Peyer's patch (tissue), 4 donors: ENCODE measurements around the gene CHRNG.

Experiments used
- POLR2A ChIP-seq, 2 donors: fragments of 450-650 bp; IDR thresholded peaks; one replicate each; pipeline ENCODE4 v1.5.1; 2017; ENCODE audit warnings: antibody characterized with exemption in 2 of 2, mild to moderate bottlenecking in 2 of 2, moderate library complexity in 2 of 2
- TF ChIP-seq, protein P1 (sequence below), 6 experiments: fragments of 450-650 bp in 4 of 6; fragments of 200-600 bp in 2 of 6; sonication (generic) in 1 of 6; IDR thresholded peaks; one replicate each; pipeline ENCODE4 v1.5.1; 2017 to 2019; ENCODE audit warnings: antibody characterized with exemption in 6 of 6, mild to moderate bottlenecking in 3 of 6, moderate library complexity in 1 of 6

DNA sequence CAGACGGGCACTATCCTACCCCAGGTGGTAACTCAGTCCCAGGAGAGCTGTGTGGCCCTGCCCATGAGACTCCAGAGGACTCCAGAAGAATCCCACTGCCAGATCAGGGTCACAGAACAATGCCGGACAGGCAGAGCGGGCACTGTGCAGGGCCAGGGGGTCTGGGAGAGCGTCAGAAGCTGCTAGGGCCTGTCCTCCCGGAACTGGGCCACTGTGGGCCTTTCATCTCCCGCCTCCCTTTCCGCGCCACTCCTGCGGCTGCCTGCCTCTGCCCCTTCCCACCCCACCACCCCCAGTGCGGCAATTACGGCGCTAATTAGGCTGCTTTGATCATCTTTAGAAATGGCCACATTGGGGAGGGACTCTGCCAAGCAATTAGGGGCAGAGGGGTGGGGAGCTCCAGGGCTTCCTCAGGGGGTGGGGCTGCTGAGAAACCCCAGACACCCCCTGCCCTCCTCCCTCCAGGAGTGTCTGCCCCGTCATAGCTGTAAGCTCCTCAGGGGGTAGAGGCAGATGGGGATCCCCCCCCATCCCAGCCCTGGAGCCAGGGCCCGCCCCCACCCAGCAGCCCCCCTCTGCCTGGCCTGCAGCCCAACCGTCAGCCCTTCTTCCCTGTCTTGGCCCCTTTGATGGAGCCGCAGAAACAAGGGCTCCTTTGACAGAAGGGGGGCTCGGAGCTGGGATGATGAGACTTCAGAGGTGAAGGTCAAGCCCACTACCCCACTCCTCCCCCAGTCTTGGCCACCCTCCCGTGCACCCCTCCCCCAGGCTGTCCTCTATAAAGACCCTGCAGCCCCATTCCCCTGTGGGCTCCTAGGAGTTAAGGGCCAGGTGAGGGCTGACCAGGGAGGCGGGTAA is 19.7 kb upstream of the CHRNG start, which contains the start of gene PRSS56:
- TF ChIP-seq, protein P1, sequence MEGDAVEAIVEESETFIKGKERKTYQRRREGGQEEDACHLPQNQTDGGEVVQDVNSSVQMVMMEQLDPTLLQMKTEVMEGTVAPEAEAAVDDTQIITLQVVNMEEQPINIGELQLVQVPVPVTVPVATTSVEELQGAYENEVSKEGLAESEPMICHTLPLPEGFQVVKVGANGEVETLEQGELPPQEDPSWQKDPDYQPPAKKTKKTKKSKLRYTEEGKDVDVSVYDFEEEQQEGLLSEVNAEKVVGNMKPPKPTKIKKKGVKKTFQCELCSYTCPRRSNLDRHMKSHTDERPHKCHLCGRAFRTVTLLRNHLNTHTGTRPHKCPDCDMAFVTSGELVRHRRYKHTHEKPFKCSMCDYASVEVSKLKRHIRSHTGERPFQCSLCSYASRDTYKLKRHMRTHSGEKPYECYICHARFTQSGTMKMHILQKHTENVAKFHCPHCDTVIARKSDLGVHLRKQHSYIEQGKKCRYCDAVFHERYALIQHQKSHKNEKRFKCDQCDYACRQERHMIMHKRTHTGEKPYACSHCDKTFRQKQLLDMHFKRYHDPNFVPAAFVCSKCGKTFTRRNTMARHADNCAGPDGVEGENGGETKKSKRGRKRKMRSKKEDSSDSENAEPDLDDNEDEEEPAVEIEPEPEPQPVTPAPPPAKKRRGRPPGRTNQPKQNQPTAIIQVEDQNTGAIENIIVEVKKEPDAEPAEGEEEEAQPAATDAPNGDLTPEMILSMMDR (IDR thresholded peaks at IDR 0.05): no peak
- no peak for TF ChIP-seq POLR2A (IDR thresholded peaks at IDR 0.05)
